ENCODE measurements around the gene SLC25A21. TPM values are rescaled to one million over a fixed set of nuclear protein-coding genes. Genes with fewer than 3 reads are reported as not detected.
"Not testable (repeated sequence)": the region's sequence is repeated elsewhere in the genome, so short reads cannot be mapped to it uniquely, and the experiment has no call there.

The SLC25A21 gene
- total RNA-seq, 1 donor from 2014 or later: not detected

DNA sequence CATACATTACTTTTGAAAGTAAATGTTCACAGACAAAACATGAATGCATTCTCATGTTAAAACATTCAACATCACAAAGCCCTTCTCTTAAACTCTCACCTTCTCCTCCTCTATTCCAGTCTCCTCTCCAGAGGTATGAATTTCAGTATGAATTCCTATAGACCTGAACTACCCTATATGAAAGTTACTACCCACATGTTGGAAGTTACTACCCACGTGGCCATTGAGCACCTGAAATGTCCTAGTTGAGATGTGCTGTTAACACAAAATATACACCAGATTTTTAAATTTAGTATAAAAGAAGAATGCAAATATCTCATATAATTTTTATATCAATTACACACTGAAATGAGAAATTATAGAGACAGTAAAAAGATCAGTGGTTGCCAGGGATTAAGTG lies 450.5 kb downstream of the SLC25A21 start:
- DNase-seq (ENCODE audit: low spot score): no peak

- DNase-seq (ENCODE audit: low spot score): no peak
These were observed 451.7 kb downstream of the SLC25A21 start for GRCh38 chr14:36720657-36721056.

DNA sequence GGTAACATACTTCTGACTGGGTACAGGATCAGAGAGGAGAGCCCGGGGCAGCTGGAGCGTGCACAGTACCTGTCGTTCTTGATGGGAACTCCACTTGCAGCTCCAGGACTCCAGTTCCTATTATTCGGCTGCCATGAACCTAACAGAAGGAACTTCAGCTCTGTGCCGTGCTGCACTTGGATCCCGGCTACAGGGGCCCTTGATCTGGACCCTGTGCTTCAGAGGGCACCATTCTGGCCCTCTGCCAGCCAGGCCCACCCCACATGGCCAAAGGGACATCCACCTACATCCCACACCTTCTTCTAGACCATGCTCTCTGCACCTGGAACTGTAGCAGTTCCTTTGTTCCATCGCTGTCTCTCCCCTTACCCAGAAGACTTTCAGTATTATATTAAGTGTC lies 452.6 kb downstream of the SLC25A21 start:
- no peak for DNase-seq (ENCODE audit: low spot score)

DNA sequence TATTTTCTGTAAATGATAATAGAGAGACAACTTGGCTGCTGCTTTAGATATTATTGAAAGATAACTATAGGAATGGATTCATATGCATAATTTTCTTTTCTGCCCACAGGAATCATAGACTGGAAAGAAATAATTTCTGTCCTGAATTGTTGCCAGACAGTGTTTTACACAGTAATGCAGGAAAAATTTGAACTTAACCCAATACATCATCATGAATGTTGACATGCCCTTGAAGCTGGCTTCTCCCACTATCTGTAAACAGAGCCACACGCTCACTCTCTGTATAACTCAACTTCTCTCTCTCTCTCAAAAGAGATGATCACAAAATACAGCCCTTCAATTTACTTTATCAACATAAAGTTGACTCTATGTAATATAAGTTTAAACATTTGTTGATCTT lies 454.2 kb downstream of the SLC25A21 start:
- DNase-seq (ENCODE audit: low spot score): no peak

GRCh38 chr14:36717363-36717762 lies 455.0 kb downstream of the SLC25A21 start:
- DNase-seq (ENCODE audit: low spot score): no peak

GRCh38 chr14:36716614-36717184 lies 455.7 kb downstream of the SLC25A21 start:
- DNase-seq (ENCODE audit: low spot score): no peak

- no peak for DNase-seq (ENCODE audit: low spot score)
These were observed 458.3 kb downstream of the SLC25A21 start for GRCh38 chr14:36713960-36714703.

DNA sequence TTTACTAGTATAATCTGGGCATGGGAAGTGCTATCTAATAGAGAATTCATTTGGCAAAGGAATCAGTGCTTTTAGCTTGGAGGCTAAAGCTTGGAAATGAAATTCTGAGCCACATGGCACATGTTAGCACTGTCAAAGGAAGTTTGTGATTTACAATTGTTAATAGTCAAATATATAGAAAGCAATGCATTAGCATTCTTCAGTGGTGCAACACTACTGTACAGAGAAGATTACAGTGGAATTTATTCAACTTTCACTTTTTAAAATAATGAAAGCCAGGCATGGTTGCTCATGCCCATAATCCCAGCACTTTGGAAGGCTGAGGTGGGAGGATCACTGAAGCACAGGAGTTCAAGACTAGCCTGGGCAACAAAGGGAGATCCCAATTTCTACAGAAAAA lies 464.8 kb downstream of the SLC25A21 start:
- no peak for DNase-seq (ENCODE audit: low spot score)

- DNase-seq (ENCODE audit: low spot score): no peak
These were observed 469.9 kb downstream of the SLC25A21 start for GRCh38 chr14:36702474-36702873.

DNA sequence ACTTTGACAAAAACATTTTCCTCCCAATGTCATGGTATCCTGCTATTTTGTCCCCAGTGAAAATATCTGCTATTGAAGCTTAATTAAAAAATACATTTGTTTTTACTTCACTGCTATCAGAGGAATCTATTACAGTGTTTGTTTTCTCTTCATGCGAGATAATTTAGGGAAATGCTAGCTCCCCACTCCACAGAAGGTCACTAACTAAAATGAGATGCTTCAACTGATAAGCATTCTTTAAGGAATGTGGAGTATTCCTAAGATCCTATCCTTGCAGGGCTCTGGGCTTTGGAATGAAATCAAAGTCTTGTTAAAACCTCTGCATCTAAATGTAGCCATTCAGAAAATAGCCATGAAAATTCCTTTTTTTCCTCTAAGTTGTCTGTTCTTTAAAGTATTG lies 471.3 kb downstream of the SLC25A21 start:
- DNase-seq (ENCODE audit: low spot score): no peak

GRCh38 chr14:36700651-36701050 lies 471.8 kb downstream of the SLC25A21 start:
- DNase-seq (ENCODE audit: low spot score): no peak

DNA sequence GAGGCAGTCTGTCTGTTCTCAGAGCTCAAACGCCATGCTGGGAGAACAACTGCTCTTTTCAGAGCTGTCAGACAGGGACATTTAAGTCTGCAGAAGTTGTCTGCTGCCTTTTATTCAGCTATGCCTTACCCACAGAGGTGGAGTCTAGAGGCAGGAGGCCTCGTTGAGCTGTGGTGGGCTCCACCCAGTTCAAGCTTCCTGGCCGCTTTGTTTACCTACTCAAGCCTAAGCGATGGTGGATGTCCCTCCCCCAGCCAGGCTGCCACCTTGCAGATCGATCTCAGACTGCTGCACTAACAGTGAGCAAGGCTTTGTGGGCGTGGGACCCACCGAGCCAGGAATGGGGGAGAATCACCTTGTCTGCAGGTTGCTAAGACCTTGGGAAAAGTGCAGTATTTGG lies 473.0 kb downstream of the SLC25A21 start:
- DNase-seq (ENCODE audit: low spot score): not testable (repeated sequence)

- no peak for DNase-seq (ENCODE audit: low spot score)
These were observed 481.9 kb downstream of the SLC25A21 start for GRCh38 chr14:36690311-36691040.

DNA sequence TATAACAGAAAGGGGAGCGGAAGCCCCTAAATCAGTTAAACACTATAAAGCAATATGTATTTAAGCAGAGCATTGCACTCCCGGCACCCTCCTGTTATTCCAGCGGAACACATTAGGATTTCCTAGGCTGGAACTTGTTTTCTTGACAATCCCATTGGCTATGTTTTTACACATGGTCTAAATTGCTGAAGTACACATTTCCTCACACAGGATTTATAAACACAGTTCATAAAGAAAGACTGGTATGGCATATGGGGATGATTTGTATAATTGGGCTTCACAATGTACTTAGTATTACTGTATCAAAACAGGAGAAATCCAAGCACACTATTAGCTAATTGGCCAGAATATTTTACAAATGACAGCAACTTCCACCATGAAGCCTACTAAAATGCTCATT lies 487.5 kb downstream of the SLC25A21 start:
- DNase-seq (ENCODE audit: low spot score): no peak

DNA sequence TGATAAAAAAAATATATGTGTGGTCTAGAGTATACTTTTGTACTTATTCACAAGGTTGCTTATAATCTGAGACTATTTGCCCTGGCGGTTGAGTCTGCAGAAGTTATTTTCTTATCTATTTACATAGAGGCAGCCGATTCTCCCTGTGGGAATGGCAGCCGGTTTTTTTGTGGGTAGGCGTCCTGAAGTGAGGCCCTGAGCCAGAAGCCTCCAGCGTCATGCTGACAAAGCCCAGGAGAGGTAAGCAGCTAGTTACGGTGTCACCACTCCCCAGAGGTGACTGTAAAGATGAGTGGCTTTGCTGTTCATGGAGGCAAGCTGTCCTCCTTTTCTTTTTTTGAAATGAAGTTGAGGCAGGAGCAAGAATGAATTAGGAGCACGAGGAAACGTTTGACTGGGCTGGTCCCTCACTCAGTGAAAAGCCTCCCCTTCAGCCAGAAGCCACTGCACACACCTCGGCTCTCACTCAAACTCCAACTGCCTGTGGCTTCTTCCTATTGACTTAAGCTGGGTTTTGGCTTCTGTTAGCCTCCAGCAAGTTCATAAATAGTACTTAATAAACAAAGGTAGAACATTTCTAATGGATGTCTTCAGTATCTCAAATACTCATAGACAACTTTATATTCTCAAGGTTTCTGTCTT lies 489.2 kb downstream of the SLC25A21 start:
- DNase-seq (ENCODE audit: low spot score): no peak

DNA sequence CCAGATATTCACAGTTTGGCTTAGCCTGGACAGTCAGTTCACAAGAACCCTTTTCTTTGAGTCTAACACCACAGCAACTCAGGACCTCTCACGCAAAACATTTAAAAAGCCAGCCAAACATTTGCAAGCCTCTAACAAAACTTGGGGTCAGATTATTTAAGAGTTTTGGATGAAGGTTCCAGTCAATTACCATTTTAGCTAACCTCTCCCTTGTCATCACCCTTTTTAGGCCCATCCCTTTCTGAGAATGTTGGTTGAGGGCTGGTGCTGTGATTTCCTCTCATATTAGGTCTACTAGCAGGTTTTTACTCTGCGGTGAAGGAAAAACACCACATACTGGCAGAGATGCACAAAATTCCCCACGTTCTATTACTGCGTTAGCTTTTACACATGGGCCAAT lies 490.1 kb downstream of the SLC25A21 start:
- no peak for DNase-seq (ENCODE audit: low spot score)

DNA sequence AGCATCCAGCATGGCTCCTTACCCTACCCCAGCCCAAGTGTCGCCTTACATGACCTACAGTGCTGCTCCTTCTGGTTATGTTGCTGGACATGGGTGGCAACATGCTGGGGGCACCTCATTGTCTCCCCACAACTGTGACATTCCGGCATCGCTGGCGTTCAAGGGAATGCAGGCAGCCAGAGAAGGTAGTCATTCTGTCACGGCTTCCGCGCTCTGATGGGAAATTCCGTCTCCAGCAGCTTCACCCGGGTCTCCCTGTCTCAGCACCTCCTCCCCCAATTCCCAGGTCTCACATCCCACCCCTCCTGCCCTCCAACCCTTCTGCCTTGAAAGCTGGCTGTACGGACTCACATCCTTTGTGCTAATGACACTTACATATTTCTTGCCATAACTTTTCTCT lies 496.2 kb downstream of the SLC25A21 start:
- no peak for DNase-seq (ENCODE audit: low spot score)

DNA sequence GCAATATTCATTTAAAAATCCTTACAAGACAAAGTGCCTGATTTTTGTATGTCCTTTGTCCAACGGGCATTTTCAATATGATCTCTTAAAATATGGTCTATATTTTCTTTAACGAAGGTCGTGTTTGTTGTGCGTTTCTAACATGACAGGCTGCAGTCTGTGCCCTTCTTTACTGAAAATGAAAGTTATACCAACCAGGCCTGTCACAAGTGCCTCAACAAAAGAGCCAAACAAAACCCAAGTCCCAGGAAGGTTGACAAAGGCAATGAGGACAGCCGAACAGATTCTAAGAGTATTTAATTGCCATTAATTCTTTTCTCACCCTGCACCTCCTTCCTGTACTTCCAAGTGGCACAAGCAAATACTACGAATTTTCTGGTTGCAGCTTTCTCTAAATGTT lies 496.8 kb downstream of the SLC25A21 start:
- DNase-seq (ENCODE audit: low spot score): no peak

- no peak for DNase-seq (ENCODE audit: low spot score)
These were observed 497.7 kb downstream of the SLC25A21 start for GRCh38 chr14:36674659-36675058.

- DNase-seq (ENCODE audit: low spot score): no peak
These were observed 500.3 kb downstream of the SLC25A21 start for GRCh38 chr14:36672095-36672494.

- no peak for DNase-seq (ENCODE audit: low spot score)
These were observed 501.3 kb downstream of the SLC25A21 start for GRCh38 chr14:36671149-36671548.

DNA sequence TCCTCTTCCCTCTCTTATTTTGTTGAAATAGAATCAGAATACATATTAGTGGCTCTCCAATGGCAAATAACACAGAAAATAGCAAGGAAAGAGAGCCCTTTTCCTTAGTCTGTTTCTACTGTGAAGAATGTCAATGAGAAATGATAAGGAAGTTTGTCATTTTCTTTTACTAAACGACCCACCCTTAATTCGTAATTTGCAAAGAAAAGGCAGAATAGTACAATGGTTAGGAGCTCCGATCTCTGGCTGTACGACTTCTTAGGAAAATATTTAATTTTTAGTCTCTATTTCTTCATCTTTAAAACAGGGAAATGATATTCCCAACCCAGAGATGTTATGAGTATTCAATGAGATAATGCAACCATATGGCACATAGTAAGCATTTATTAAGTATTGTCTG lies 504.7 kb downstream of the SLC25A21 start:
- DNase-seq (ENCODE audit: low spot score): no peak
